ENCODE results near the gene SCD. TPM values are rescaled to one million over a fixed set of nuclear protein-coding genes. Genes with fewer than 3 reads are reported as not detected.
"Not testable (repeated sequence)": the region's sequence is repeated elsewhere in the genome, so short reads cannot be mapped to it uniquely, and the experiment has no call there.

SCD gene
- polyA plus RNA-seq: 10 to 100 TPM; 57.6 to 73.1 TPM

DNA sequence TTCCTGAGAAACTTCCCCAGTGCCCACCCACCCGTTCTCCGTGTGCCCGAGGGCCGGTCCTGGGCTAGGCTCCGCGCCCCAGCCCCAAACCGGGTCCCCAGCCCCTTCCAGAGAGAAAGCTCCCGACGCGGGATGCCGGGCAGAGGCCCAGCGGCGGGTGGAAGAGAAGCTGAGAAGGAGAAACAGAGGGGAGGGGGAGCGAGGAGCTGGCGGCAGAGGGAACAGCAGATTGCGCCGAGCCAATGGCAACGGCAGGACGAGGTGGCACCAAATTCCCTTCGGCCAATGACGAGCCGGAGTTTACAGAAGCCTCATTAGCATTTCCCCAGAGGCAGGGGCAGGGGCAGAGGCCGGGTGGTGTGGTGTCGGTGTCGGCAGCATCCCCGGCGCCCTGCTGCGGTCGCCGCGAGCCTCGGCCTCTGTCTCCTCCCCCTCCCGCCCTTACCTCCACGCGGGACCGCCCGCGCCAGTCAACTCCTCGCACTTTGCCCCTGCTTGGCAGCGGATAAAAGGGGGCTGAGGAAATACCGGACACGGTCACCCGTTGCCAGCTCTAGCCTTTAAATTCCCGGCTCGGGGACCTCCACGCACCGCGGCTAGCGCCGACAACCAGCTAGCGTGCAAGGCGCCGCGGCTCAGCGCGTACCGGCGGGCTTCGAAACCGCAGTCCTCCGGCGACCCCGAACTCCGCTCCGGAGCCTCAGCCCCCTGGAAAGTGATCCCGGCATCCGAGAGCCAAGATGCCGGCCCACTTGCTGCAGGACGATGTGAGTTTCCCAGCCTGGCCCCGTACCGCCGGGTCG lies at the start of gene SCD:
SCD (plus strand) TSS at position 469 of the 803 bp plus-strand sequence; CDS start at position 741, 272 bp downstream.
- Histone ChIP-seq H3K27ac (ENCODE audit: low read depth in 2 of 2, low read length in 1 of 2) (peak within 1 kb of the TSS; percentile 31 to 33), H3K4me3 (ENCODE audit: low read depth in 1 of 2, low read length in 2 of 2) (peak within 1 kb of the TSS; percentile 64 to 83), H3K27me3 (ENCODE audit: control insufficient read depth in 1 of 2, insufficient read depth in 2 of 2, low read length in 2 of 2) (no peaks in the 10 kb centered on the region), H3K36me3 (ENCODE audit: control insufficient read depth in 2 of 2, insufficient read depth in 2 of 2, low read length in 1 of 2) (peaks cover 0 to 9% of the 10 kb centered on the region in 2 donors), H3K4me1 (ENCODE audit: control insufficient read depth in 2 of 2, insufficient read depth in 2 of 2, low read length in 1 of 2) (peaks cover 2 to 13% of the 10 kb centered on the region in 2 donors), H3K9me3 (ENCODE audit: control insufficient read depth in 2 of 2, insufficient read depth in 1 of 2, low read depth in 1 of 2, low read length in 1 of 2) (no peaks in the 10 kb centered on the region)
- WGBS, 2 donors: 0 to 1% methylated on average over 58 to 73 of the region's 73 CpGs

DNA sequence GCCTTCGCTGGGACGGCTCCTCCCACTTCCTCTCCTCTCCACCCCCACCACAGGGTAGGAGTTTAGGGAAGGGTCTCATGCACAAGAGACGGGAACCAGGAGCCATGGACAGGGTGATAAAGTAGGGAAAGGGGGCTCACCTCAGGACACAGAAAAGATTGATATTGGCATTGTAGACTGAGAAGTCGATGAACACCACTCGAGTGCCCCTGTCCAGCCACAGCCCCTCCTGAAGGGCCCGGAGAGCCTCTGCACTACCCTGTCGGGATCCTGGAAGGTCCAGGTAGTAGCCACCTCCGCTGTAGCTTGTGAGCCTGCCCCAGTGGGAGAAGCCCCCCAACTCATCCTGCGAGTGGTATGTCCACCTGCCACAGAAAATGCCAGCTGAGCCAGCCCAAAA lies 49.8 kb upstream of the SCD start:
- Histone ChIP-seq H3K36me3 (ENCODE audit: control insufficient read depth in 2 of 2, insufficient read depth in 2 of 2, low read length in 1 of 2) (no peaks in the 10 kb centered on the region), H3K27ac (ENCODE audit: low read depth in 2 of 2, low read length in 1 of 2) (no peak overlapping the region), H3K9me3 (ENCODE audit: control insufficient read depth in 2 of 2, insufficient read depth in 1 of 2, low read depth in 1 of 2, low read length in 1 of 2) (no peaks in the 10 kb centered on the region), H3K4me3 (ENCODE audit: low read depth in 1 of 2, low read length in 2 of 2) (no peak overlapping the region), H3K4me1 (ENCODE audit: control insufficient read depth in 2 of 2, insufficient read depth in 2 of 2, low read length in 1 of 2) (no peaks in the 10 kb centered on the region), H3K27me3 (ENCODE audit: control insufficient read depth in 1 of 2, insufficient read depth in 2 of 2, low read length in 2 of 2) (no peaks in the 10 kb centered on the region)
- WGBS, 2 donors: 72 to 79% methylated on average over 9 of the region's 9 CpGs

DNA sequence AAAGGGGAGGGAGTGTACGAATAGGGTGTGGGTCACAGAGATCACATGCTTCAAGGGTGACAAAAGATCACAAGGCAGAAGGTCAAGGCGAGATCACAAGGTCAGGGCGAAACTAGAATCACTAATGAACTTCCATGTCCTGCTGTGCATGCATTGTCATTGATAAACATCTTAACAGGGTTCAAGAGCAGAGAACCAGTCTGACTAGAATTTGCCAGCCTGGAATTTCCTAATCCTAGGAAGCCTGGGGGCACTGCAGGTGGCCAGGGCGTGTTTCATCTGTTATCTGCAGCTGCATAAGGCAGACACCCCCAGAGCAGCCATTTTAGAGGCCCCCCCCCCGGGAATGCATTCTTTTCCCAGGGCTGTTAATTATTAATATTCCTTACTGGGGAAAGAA lies 45.9 kb upstream of the SCD start:
- H3K27ac ChIP-seq (ENCODE audit: low read depth in 2 of 2, low read length in 1 of 2); H3K27me3 ChIP-seq (ENCODE audit: control insufficient read depth in 1 of 2, insufficient read depth in 2 of 2, low read length in 2 of 2); H3K9me3 ChIP-seq (ENCODE audit: control insufficient read depth in 2 of 2, insufficient read depth in 1 of 2, low read depth in 1 of 2, low read length in 1 of 2); H3K36me3 ChIP-seq (ENCODE audit: control insufficient read depth in 2 of 2, insufficient read depth in 2 of 2, low read length in 1 of 2); H3K4me1 ChIP-seq (ENCODE audit: control insufficient read depth in 2 of 2, insufficient read depth in 2 of 2, low read length in 1 of 2); H3K4me3 ChIP-seq (ENCODE audit: low read depth in 1 of 2, low read length in 2 of 2): not testable (repeated sequence)
- 52 to 55% methylated on average over 5 of the region's 5 CpGs for WGBS, 2 donors

DNA sequence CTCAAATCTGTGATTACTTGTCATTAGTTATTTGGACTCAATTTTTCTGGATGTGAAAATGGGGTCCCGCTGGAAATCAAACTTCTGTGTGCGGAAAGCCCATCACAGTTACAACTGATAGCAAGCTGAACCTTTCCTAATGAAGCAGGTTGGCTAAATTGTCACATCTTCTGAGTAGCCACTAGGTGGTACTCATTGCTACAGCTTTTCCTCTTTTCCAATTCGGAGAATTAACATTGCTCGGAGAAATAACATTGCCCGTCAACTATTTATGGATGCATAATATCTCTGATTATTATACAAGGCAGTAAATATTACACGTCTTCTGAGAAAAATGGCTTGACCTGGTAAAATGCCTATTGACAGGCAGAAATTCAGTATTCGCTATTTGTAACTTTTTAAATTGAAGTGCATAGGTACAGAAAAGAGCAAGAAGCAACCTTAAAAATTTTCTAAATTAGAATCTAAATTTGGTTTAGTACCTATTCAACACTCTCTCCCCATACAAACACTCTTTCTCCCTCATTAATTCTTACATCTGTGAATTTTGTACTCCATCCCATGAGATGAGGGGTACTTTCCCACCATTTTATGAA lies 43.2 kb upstream of the SCD start:
- 24 to 27% methylated on average over 7 of the region's 7 CpGs for WGBS, 2 donors
- Histone ChIP-seq H3K27ac (ENCODE audit: low read depth in 2 of 2, low read length in 1 of 2) (no peak overlapping the region), H3K27me3 (ENCODE audit: control insufficient read depth in 1 of 2, insufficient read depth in 2 of 2, low read length in 2 of 2) (no peaks in the 10 kb centered on the region), H3K9me3 (ENCODE audit: control insufficient read depth in 2 of 2, insufficient read depth in 1 of 2, low read depth in 1 of 2, low read length in 1 of 2) (no peaks in the 10 kb centered on the region), H3K4me1 (ENCODE audit: control insufficient read depth in 2 of 2, insufficient read depth in 2 of 2, low read length in 1 of 2) (no peaks in the 10 kb centered on the region), H3K4me3 (ENCODE audit: low read depth in 1 of 2, low read length in 2 of 2) (no peak overlapping the region), H3K36me3 (ENCODE audit: control insufficient read depth in 2 of 2, insufficient read depth in 2 of 2, low read length in 1 of 2) (no peaks in the 10 kb centered on the region)

DNA sequence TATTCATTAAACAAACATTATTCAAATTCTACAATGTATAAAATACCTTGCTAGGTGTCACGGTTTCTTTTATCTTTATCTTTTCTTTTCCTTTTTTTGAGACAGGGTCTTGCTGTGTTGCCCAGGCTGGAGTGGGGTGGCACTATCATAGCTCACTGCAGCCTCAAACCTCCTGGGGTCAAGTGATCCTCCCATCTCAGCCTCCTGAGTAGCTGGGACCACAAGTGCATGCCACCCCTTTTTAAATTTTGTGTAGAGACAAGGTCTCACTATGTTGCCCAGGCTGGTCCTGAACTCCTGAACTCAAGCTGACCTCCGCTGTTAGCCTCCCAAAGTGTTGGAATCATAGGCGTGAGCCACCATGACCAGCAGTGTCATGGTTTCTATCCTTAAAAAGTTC lies 42.6 kb upstream of the SCD start:
- Histone ChIP-seq H3K27me3 (ENCODE audit: control insufficient read depth in 1 of 2, insufficient read depth in 2 of 2, low read length in 2 of 2) (no peaks in the 10 kb centered on the region), H3K4me3 (ENCODE audit: low read depth in 1 of 2, low read length in 2 of 2) (no peak overlapping the region), H3K4me1 (ENCODE audit: control insufficient read depth in 2 of 2, insufficient read depth in 2 of 2, low read length in 1 of 2) (no peaks in the 10 kb centered on the region)

DNA sequence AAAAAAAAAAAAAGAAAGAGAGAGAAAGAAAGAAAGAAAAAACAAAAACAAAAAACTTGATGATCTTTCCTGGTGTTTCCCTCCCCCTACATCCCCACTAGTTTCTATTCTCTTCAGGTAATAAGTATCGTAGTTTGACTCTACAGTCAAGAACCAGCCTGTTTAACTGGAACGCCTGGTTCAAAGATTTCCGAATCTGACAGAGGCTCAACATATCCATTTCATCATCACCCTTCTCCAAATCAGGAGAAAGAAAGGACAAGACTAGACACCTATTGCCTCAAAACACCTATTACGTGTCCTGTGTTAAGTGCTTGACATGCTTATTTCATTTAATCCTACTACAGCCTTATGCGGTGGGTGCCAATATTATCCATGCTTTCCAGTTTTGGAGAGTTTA lies 40.2 kb upstream of the SCD start:
- Histone ChIP-seq H3K4me3 (ENCODE audit: low read depth in 1 of 2, low read length in 2 of 2) (no peak overlapping the region), H3K27ac (ENCODE audit: low read depth in 2 of 2, low read length in 1 of 2) (peak overlapping the region; percentile 83 to 92), H3K9me3 (ENCODE audit: control insufficient read depth in 2 of 2, insufficient read depth in 1 of 2, low read depth in 1 of 2, low read length in 1 of 2) (no peaks in the 10 kb centered on the region), H3K36me3 (ENCODE audit: control insufficient read depth in 2 of 2, insufficient read depth in 2 of 2, low read length in 1 of 2) (no peaks in the 10 kb centered on the region), H3K27me3 (ENCODE audit: control insufficient read depth in 1 of 2, insufficient read depth in 2 of 2, low read length in 2 of 2) (no peaks in the 10 kb centered on the region), H3K4me1 (ENCODE audit: control insufficient read depth in 2 of 2, insufficient read depth in 2 of 2, low read length in 1 of 2) (no peaks in the 10 kb centered on the region)
- WGBS, 2 donors: 60 to 76% methylated on average over 5 of the region's 5 CpGs

More for the DNA sequence above, 42.6 kb upstream of the SCD start:
- 83 to 89% methylated on average over 3 of the region's 3 CpGs for WGBS, 2 donors
- Histone ChIP-seq H3K36me3 (ENCODE audit: control insufficient read depth in 2 of 2, insufficient read depth in 2 of 2, low read length in 1 of 2) (no peaks in the 10 kb centered on the region), H3K27ac (ENCODE audit: low read depth in 2 of 2, low read length in 1 of 2) (no peak overlapping the region), H3K9me3 (ENCODE audit: control insufficient read depth in 2 of 2, insufficient read depth in 1 of 2, low read depth in 1 of 2, low read length in 1 of 2) (no peaks in the 10 kb centered on the region)

DNA sequence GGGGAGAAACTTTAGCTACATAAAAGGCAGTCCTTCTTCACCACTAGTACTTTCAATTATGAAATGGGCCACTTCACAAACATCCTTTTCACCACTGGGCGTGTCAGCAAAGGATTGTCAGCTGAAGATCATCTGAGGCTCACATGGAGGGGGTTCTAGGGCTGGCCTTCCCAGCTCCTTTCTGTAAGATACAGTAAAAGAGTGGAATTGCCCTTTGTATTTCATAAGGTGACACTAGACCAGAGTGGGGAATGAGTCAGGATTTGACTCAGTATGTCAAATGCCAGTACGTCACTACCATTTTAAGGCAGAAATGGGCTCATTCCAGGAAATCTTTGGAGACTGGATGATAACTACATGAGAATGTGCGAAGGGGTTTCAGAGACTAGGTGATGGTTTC lies 39.3 kb upstream of the SCD start:
- Histone ChIP-seq H3K4me3 (ENCODE audit: low read depth in 1 of 2, low read length in 2 of 2) (no peak overlapping the region), H3K4me1 (ENCODE audit: control insufficient read depth in 2 of 2, insufficient read depth in 2 of 2, low read length in 1 of 2) (no peaks in the 10 kb centered on the region), H3K36me3 (ENCODE audit: control insufficient read depth in 2 of 2, insufficient read depth in 2 of 2, low read length in 1 of 2) (no peaks in the 10 kb centered on the region), H3K9me3 (ENCODE audit: control insufficient read depth in 2 of 2, insufficient read depth in 1 of 2, low read depth in 1 of 2, low read length in 1 of 2) (no peaks in the 10 kb centered on the region), H3K27me3 (ENCODE audit: control insufficient read depth in 1 of 2, insufficient read depth in 2 of 2, low read length in 2 of 2) (no peaks in the 10 kb centered on the region), H3K27ac (ENCODE audit: low read depth in 2 of 2, low read length in 1 of 2) (peak overlapping the region; percentile 45 to 81)
- WGBS, 2 donors: 77 to 80% methylated on average over 3 of the region's 3 CpGs

DNA sequence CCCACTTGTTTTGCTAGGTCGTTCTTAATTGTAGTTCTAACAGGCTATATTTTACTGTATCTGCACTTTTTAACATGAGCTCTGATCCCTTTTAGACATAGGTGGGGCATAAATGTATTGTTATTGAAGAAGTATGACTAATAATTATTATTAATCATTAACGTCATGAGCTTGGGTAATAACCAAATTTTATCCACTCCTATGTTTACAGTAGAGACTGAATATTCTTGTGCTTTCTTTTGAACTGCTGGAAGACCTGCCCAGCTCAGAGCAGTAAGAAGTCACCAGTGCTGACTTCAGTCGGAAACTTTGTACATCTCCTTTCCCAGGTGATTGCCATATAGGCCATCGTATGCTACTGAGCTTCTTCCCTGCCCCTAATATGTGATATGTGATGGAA lies 35.7 kb upstream of the SCD start:
- H3K4me1 ChIP-seq (ENCODE audit: control insufficient read depth in 2 of 2, insufficient read depth in 2 of 2, low read length in 1 of 2): no peaks in the 10 kb centered on the region

DNA sequence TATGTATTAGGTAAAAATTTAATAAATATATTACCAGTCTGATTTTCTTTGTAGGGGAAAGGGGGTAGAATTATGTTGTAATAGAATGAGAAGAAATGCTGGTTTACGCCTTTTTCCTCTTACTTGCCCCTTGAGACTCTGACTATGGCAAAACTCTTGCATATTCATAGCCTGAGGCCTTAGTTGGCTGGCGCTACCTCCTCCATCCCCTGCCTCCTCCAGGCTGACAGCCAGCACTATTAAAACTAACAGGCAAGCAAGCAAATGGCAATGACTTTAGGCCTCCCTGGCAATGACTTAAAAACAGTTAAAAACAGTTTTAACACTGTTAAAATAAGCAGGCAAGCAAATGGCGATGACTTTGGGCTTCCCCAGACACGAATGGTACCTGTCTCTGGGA lies 31.4 kb upstream of the SCD start:
- no peak overlapping the region for H3K4me3 ChIP-seq (ENCODE audit: low read depth in 1 of 2, low read length in 2 of 2)
- H3K36me3 ChIP-seq (ENCODE audit: control insufficient read depth in 2 of 2, insufficient read depth in 2 of 2, low read length in 1 of 2): no peaks in the 10 kb centered on the region
- no peaks in the 10 kb centered on the region for H3K4me1 ChIP-seq (ENCODE audit: control insufficient read depth in 2 of 2, insufficient read depth in 2 of 2, low read length in 1 of 2)
- H3K27ac ChIP-seq (ENCODE audit: low read depth in 2 of 2, low read length in 1 of 2): no peak overlapping the region
- 68 to 87% methylated on average over 4 of the region's 4 CpGs for WGBS, 2 donors
- H3K27me3 ChIP-seq (ENCODE audit: control insufficient read depth in 1 of 2, insufficient read depth in 2 of 2, low read length in 2 of 2): no peaks in the 10 kb centered on the region
- no peaks in the 10 kb centered on the region for H3K9me3 ChIP-seq (ENCODE audit: control insufficient read depth in 2 of 2, insufficient read depth in 1 of 2, low read depth in 1 of 2, low read length in 1 of 2)

More for the DNA sequence above, 35.7 kb upstream of the SCD start:
- Histone ChIP-seq H3K9me3 (ENCODE audit: control insufficient read depth in 2 of 2, insufficient read depth in 1 of 2, low read depth in 1 of 2, low read length in 1 of 2) (no peaks in the 10 kb centered on the region), H3K36me3 (ENCODE audit: control insufficient read depth in 2 of 2, insufficient read depth in 2 of 2, low read length in 1 of 2) (no peaks in the 10 kb centered on the region), H3K4me3 (ENCODE audit: low read depth in 1 of 2, low read length in 2 of 2) (no peak overlapping the region), H3K27ac (ENCODE audit: low read depth in 2 of 2, low read length in 1 of 2) (peak overlapping the region; percentile 89 to 94), H3K27me3 (ENCODE audit: control insufficient read depth in 1 of 2, insufficient read depth in 2 of 2, low read length in 2 of 2) (no peaks in the 10 kb centered on the region)
- WGBS, 2 donors: 42 to 54% methylated on average over 4 of the region's 4 CpGs

DNA sequence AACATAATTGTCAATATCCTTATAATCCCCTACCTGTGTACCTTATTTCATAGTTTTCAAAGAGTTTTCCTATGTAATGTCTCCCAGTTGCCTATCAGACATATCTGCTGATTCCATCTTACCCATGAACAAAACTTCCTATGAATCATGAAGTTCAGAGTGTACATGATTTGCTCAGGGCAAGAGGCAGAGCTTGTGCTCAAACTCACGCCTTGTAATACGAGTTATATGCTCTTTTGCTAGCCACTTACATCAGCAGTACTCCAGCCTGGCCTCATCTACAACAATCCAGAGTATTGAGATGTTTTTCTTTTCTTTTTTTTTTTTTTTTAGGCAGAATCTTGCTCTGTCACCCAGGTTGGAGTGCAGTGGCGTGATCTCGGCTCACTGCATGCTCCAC lies 28.8 kb upstream of the SCD start:
- no peaks in the 10 kb centered on the region for H3K4me1 ChIP-seq (ENCODE audit: control insufficient read depth in 2 of 2, insufficient read depth in 2 of 2, low read length in 1 of 2)
- no peak overlapping the region for H3K27ac ChIP-seq (ENCODE audit: low read depth in 2 of 2, low read length in 1 of 2)
- no peaks in the 10 kb centered on the region for H3K27me3 ChIP-seq (ENCODE audit: control insufficient read depth in 1 of 2, insufficient read depth in 2 of 2, low read length in 2 of 2)
- no peak overlapping the region for H3K4me3 ChIP-seq (ENCODE audit: low read depth in 1 of 2, low read length in 2 of 2)
- H3K36me3 ChIP-seq (ENCODE audit: control insufficient read depth in 2 of 2, insufficient read depth in 2 of 2, low read length in 1 of 2): no peaks in the 10 kb centered on the region
- no peaks in the 10 kb centered on the region for H3K9me3 ChIP-seq (ENCODE audit: control insufficient read depth in 2 of 2, insufficient read depth in 1 of 2, low read depth in 1 of 2, low read length in 1 of 2)
- 79 to 82% methylated on average over 4 of the region's 4 CpGs for WGBS, 2 donors

Data from esophagus (tissue), 2 donors.